HG02970 (cell line): ENCODE measurements around the gene CYP2F1.
"Not testable (repeated sequence)": the region's sequence is repeated elsewhere in the genome, so short reads cannot be mapped to it uniquely, and the experiment has no call there.

Experiments
- ATAC-seq: cut with Tn5 transposase; IDR thresholded peaks from one replicate; pipeline ENCODE4 v1.9.1; 2021; ENCODE audit warnings: mild to moderate bottlenecking, moderate library complexity, moderate number of reproducible peaks; ENCODE audit not compliant: unreplicated experiment, low FRiP score

The CYP2F1 gene

DNA sequence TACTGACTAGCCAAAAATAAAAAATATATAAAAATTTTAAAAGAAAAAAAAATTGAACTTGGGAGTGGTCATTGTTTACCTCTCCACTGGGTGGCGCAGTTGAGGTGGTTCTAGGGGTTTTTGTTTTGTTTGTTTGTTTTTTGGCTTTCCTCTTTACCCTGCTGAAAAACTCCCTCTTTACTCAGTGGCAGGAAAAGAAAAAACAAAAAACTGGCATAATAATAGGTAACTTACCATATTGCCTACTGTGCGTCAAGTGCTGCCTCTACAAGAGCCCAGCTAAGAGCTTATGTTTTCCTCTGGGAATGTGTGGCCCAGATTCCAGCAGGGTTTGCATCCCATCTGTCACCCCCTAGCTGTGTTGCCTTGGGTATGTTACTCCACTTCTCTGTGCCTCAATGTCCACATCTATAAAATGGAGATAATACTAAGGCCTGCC is 12.6 kb downstream of the CYP2F1 start:
- ATAC-seq, result not testable (repeated sequence)

DNA sequence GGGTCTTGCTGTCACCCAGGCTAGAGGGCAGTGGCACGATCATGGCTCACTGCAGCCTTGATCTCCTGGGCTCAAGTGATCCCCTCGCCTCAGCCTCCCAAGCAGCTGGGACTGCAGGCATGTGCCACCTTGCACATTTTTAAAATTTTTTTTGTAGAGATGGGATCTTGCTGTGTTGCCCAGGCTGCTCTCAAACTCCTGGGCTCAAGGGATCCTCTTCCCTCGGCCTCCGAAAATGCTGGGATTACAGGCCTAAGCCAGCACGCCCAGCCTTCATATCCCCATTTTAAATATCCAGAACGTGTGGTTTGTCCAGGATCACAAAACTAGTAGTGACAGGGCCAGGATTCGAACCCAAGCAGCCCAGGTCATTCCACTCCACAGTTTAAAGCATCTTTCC is 13.1 kb downstream of the CYP2F1 start:
- ATAC-seq, result not testable (repeated sequence)

DNA sequence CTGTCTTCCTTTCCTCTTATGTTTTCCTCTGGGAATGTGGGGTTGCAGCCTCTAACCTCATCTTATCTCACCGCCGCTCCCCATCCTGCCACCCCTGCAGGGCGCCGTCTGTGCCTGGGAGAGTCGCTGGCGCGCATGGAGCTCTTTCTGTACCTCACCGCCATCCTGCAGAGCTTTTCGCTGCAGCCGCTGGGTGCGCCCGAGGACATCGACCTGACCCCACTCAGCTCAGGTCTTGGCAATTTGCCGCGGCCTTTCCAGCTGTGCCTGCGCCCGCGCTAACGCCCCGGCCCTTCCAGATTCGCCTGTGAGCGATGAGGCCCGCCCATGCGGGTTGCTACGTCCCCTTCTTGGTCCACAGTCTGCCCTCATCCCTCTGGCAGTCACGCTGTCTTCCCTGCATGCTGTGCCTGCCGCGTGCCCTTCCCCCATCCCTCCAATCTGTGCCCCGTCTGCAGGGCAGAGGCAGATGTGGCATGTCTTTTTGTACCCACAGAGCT is 13.6 kb downstream of the CYP2F1 start:
- ATAC-seq, result not testable (repeated sequence)

- no peak for ATAC-seq
These were observed 14.5 kb downstream of the CYP2F1 start for GRCh38 chr19:41128692-41129091.

DNA sequence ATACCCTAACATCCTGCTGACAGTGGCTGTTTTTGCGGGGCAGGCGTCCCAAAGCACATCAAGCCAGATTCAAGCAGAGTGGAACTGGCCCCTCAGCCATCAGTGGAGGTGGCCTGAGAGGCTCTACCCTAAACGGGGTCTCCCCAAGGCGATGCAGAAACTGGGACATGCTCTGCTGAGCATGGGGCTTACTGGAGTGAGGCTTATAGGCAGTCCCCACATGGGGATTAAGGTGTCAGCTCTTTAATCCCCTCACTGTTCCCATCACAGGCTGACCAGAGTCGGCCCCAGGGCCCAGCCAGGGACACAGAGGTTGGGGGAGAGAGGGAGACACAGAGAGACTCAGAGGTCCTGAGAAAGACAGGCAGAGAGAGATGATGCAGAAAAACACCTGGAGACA is 17.0 kb downstream of the CYP2F1 start:
- ATAC-seq, result no peak

DNA sequence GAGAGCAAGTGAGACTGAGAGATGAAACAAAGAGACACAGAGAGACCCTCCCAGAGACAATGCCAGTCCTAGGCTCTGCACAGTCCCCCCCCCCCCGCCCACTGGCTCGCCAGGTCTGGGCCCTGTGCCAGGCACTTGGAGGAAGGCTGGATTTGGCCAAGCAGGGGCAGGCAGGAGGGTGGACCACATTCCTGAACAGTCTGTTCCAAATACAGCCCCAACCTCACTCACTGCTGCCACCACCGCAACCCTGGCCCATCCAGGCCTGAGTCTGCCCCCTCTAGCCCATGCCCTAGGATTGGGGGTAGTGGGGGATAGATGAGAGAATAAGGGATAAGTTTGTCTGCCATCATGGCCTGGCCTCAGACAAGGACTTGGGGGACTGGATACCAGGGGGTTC is 19.0 kb downstream of the CYP2F1 start:
- ATAC-seq, result no peak

DNA sequence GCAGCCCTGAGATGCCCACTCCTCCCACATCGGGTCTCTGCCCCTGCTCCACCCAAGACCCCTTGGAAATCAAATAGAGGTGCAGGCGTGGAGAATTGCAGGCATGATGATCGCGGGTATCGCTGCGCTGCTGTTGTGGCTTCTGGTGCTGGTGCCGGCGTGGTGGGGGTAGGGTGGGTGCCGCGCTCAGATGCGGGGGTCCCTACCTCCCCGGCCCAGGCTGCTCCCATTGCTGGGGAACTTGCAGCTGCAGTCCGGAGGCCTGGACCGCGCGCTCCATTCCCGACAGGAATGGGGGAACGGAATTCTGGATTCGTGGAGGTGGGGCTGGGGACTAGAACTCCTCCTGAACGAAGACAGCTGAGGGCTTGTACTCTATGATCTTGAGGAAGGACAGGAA is 20.4 kb downstream of the CYP2F1 start:
- no peak for ATAC-seq

DNA sequence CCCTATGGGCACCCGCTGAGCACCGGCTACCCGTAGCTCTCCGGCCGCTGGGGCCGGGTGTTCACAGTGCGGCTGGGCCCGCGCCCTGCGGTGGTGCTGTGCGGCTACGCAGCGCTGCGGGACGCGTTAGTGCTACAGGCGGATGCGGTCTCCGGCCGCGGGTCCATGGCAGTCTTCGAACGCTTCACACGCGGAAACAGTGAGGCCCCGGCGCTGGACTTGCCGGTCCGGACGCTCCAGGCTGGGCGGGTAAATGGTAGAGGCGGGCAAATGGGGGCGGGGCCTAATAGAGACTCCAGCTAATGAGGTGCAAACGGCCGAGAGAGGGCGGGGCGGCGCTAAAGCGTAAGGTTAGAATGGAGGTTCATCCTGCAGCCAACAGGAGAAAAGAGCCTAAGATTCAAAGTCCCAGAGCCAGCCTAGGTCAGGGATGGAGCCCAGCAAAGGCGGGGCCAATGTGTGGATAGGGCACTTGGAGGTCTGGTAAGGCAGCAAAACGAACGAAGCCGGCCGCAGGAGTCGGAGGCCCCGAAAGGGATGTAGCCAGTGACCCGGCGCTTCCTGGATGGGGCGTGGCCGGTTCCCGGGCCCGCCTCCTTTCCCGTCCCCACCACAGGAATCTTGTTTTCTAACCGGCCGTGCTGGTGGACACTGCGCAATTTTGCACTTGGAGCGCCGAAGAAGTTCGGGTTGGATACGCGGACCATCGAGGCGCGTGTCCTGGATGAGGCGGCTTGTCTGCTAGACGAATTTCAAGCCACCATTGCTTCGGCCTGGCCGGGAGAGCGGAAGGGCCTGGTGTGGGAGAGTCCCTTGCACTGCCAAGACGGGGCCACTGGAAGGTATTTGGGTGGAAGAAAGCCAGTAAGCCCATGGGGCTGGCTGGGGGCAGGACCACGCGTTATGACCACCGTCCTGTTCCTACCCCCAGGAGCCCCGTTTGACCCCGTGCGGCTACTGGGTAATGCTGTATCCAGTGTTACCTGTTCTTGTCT is 21.5 kb downstream of the CYP2F1 start:
- ATAC-seq, result not testable (repeated sequence)

DNA sequence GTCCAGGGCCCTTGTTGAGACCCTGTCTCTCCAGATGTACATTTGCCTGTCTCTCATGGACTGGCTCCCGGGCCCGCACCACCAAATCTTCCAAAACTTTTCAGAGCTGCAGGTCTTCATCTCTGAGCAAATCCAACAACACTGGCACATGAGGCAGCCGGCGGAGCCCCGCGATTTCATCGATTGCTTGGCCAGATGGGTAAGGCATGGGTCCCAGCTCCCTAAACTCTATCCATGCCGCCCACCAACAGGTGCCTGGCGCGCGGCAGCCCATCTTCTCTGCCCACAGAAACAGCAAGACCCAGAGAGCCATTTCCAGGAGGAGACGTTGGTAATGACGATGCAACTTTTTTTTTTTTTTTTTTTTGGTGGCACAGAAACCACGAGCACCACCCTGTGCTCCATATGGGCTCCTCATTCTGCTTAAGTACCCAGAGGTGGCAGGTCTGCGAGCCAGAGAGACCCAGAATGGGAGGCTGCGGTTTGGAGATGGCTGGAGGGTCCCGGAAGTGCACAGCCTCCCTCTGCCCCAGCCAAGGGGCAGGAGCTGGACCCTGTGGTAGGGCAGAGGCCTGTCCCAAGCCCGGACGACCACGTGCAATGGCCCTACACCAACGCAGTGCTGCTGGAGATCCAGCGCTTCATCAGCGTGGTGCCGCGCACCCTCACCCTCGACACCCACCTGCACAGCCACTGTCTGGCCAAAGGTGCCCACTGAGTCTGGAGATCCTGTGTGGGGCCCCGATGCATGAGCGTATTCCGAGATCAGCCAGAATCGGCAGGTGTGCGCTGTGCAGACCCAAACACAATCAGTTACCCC is 22.6 kb downstream of the CYP2F1 start:
- no peak for ATAC-seq

DNA sequence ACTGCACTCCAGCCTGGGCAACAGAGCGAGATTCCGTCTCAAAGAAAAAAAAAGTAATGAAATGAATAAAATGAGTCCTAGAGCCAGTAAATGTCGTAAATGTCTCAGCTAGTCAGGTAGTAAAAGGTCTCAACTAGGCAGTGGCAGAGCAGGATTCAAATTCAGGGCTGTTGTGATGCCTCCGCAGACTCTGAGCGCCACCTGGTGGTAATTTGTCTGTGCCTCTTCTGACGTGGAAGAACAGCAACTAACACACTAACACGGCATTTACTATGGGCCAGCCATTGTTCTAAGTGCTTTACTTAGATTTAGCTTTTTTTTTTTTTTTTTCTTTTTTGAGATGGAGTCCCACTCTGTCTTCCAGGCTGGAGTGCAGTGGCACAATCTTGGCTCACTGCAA is 30.2 kb downstream of the CYP2F1 start:
- ATAC-seq, result no peak

GRCh38 chr19:41149831-41150230 is 35.6 kb downstream of the CYP2F1 start:
- no peak for ATAC-seq

- ATAC-seq, result not testable (repeated sequence)
These were observed 36.8 kb downstream of the CYP2F1 start for GRCh38 chr19:41150986-41151385.

DNA sequence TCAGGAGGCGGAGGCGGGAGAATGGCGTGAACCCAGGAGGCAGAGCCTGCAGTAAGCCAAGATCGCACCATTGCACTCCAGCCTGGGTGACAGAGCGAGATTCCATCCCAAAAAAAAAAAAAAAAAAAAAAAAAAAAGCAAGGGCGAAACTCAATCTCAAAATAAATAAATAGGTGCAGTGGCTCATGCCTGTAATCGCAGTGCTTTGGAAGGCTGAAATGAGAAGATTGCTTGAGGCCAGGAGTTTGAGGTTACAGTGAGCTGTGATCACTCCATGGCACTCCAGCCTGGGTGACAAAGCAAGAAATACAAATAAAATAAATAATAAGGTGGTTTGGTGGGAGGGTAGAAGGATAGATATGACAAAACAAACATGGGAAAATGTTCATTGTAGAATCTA is 39.8 kb downstream of the CYP2F1 start:
- ATAC-seq, result no peak

DNA sequence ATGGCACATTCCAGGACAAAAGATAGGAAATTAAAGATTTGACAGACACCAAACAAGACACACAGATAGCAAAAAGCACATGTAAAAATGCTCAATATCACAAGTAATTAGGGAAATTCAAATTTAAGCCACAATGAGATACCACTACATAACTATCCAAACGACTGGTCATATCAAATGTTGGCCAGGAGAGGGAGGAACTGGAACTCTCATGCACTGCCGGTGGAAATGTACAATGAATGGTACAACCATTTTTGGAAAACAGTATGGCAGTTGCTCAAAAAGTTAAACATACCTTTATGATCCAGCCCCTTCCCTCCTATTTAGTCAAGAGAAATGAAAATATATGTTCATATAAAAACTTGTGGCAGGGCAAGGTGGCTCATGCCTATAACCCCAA is 42.0 kb downstream of the CYP2F1 start:
- no peak for ATAC-seq

DNA sequence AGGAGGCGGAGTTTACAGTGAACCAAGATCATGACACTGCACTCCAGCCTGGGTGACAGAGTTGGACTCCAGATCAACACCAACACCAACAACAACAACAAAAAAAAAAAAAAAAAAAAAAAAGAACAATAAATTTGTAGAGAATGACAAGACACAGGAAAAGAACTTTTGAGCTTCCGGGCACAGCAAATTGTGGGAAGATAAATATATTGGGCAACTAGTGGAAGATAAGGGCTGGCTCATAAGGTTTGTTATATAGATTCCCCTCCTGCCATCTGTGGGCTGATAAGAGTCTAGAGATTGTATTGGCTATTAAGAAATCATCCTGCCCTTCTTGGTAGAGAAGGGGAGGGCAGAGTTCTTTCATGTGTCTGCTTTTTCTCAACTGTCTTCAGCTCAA is 45.6 kb downstream of the CYP2F1 start:
- ATAC-seq, result no peak

- ATAC-seq, result no peak
These were observed 47.7 kb downstream of the CYP2F1 start for GRCh38 chr19:41161903-41162302.

DNA sequence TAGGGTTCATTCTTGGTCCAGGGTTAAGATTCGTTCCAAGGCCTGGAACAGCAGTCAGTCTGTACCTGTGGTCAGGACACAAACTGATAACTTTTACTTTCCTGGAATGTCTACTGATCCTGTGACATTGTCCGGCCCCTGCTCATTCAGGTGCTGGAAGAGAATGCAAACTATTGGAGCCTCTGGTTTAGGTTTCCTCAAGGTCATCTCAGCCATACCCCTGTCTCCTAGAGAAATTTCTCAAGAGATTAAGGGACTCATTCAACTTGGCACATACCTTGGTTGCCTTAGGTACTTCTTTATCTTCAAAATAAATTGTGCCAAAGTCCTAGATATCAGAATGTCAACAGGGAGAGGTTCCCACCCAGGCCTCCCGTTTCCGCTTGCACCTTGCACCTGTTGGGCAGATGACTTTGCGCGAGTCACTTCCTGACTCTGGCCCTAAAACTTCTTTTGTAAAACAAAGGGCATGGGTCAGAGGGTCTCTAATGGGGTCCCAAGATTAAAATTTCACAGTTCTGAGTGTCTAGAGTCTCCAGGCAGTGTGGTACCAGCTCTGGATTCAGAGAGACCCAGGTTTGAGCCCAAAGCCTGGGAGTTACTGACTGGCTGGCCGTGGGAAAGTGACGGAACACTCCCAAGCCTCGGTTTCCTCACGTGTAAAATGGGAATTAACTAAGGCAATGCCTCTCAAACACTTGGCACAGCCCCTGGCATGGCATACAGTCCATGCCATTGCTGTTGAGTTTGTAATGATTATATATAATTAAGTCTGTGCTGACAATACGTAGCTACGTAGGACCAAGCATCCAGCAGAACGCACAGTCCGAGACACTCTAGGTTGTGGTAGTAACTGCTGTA is 52.9 kb downstream of the CYP2F1 start:
- no peak for ATAC-seq

GRCh38 chr19:41172297-41173164 is 58.3 kb downstream of the CYP2F1 start:
- no peak for ATAC-seq

- no peak for ATAC-seq
These were observed 60.2 kb downstream of the CYP2F1 start for GRCh38 chr19:41174297-41174928.
